HG02610 (cell line): ENCODE data around the gene PLEKHH1.

Experiments used
- ATAC-seq: cut with Tn5 transposase; IDR thresholded peaks from one replicate; pipeline ENCODE4 v1.9.1; 2021; ENCODE audit warnings: mild to moderate bottlenecking, moderate library complexity; ENCODE audit not compliant: unreplicated experiment

The PLEKHH1 gene

DNA sequence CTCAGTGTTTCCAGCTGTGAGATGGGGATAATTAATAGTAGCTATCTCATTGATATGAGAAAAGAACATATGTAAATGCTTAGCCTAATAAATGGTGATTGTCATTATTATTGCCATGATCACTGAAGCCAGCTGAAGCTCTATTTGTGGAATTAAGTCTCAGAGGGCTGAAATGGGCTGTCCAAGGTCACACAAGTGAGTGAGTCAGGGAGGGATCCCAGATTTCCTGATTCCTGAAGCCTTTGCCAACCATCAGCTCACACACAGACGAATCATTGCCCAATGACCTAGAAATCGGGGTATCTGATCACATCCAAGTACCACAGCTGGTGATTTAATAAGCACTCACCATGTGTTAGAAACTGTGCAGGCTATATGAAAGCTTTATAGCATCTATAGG, 23.0 kb upstream of the PLEKHH1 start:
- no peak for ATAC-seq

DNA sequence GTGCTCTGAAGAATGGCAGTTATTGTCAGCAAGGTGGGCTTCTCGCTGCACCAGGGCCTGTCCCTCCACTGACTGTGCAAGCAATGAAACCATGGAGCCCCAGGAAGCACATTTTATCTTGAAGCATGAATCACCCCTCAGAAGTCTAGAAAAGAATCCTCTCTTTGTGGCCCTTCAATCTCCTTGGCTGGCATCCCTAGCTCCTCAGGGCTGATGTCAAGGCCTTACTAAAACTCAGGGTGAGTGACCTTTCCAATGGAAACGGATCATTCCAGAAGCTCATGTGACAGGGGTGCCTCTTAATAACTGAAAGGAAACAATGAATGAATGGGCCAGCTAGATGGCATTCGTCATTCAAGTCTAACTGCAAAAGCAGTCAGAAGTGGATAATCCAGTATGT, 22.3 kb upstream of the PLEKHH1 start:
- no peak for ATAC-seq

DNA sequence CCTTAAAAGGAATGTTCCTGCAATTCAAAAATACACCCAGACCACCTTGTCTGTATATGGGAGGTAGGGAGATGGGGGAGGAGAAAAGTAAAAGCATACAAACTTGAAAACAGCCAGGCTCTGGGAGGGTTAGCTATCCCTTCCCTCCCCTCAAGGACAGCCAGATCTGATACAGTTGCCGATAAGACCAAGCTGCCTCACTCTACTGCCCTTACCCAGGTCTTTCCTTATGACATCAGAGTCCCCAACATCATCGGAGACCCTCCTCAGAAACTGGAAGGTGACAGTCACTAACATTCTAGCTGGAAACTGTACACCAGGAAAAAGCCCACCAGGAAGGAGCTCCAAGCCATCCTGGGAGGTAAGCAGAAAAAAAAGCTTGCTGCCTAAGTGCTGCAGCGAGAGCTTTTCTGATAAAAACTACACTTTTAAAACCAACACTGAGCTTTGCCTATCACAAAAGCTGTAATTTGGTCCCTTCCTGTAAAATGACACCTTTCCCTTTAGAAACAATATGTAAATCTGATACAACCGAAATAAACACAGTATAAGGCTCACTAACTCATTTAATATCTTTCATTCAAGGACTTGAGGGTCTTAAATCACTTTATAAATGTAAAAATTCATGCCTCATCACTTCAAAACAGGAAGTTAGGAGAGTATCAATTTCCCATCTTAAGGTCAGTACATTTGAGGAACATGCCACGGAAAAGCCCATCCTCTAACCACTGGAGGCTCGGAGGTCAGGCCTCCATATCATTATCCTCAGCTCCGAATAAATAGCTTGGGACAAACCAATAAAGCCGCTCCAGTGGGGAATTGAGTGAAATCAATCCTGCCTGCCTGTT, 20.4 kb upstream of the PLEKHH1 start:
- no peak for ATAC-seq

DNA sequence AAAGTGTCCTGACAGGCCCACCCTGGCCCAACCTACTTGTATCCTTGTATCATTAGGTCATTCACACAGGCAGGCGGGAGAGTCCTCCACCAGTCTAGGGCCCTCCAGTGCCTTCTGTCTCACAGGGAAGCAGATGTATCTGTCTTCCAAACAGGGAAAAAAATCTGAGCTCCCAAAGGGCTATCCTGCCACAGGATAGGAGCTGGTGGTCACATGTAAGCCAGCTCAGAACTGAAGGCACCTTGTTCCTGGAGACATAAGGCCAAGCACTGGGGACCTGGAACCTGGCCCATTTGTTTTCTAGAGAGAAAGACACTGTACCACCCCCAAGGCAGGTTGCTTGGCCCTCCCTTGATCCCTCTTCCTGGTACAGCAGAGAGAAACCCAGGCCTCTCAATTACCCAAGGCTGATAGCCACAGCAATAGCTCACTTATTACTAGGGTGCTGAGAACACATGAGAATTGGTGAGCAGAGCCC, 19.4 kb upstream of the PLEKHH1 start:
- ATAC-seq, result no peak

DNA sequence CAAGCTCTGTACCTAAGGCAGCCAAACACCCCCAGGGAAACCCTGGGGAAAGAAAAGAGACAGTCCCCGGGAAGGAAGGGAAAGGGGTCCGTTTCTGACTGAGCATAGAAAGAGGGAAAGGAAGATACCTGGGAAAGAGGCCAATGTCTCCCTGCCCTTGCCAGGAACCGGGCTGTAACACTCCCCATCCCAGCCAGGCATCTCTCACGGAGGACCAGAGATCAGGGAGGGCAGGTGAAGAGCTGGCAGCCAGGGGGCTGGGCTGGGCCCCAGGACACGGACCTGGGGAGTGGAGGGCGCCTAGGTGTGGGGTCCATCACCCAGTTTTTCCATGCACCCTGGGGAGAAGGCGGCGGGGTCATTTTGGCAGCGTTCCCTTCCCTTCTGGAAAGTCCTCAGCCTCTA, 18.9 kb upstream of the PLEKHH1 start:
- ATAC-seq, result no peak

DNA sequence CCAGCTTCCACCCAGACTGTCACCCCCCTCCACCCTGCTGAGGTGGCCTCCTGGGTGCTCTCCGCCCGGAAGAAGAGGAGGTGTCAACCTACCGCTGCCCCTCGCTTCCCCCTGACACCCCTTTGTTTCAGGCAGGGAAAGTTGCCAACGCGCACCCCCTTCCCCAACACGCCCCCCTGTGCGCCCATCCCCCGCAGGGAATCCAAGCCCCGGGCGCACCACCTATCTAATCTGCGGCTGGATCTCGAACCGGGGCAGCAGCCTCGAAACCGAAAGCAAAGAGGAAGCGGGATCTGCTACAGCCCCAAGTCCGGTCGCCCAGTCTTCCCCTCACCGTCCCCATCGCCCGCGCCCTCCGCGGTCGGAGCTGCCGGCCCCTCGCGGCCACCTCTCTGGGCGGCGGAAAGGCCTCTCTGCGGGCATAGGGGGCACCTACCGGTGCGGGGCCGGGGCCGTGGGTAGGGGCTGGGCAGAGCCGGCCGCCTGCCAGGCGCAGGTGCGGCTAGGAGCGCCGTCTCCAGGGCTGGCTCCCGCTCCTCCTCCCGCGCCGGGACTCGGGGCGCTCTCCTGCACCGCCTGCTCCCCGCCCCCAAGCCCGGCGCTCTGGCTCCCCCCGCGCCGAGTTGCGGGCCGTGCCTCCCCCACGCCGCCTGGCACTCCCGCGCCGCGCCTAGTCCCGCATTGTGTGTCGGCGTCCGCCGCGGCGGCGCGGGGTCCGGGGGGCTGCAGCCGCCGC, 18.3 kb upstream of the PLEKHH1 start:
- ATAC-seq, result peak; percentile 41

DNA sequence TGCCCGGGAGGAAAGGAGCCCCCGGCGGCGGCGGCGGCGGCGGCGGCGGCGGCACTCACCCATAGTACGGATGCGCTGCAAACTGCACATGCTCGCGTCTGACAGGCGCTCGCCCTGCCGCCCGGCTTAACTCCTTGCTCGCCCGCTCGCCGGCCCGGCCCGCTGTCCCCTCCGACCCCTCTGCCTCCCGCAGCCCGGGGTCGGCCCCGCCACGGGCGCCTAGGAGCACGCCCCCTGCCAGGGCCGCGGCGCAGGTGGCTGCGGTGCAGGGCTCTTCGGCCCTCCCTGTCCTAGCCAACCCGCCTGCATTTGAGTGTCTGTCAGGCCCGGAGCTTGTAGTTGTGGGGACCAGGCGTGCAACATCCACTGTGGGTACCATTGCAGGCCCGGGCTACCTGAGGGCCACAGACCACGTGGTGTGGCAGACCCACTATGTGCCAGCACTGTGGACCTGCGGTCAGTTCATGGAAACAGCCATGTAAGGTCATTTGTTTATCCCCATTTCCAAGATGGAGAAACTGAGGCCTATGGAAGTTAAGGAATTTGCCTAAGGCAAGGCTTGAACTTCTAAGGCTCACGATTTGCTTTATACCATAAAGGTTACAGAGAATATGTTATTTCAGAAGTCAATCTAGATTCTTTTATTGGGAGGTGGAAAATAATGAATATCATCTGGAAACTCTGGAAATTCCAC, 17.6 kb upstream of the PLEKHH1 start:
- peak; percentile 55 for ATAC-seq

DNA sequence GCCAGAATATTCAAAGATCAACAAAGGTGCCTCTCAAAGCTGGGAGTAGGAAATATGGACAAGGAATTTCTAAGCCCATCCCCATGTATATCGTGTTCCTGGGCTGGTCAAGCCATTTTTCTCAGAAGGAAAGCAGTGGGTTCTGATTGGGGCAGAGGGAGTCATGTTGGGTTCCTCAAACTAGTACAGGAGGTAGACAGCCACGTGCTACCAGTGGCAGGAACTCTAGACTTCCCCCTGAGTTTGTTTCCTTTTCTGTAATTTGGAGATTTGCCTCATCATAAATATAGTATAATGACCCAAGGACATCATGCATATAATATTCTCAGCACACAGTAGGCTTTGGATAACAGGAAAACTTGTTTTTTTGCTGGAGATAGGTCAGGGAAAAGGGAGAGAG, 16.4 kb upstream of the PLEKHH1 start:
- ATAC-seq, result no peak

DNA sequence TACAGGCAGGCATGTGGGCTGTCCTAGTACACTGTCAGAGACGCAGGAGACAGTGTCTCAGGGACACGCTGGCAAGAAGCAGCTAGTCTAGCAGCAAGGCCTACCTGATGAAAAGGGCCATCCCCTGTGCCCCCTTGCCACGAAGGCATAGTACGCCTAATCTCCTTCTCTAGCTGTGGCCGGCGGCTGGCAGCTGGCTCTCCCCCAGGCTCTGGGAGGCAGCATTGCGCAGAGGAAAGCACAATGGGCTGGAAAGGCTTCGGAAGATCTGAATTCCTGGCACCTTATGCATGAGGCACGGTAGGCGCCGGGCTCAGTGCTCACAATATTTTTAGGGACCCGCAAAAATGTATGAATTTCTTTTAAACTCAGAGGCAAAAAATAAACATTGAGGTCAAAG, 16.0 kb upstream of the PLEKHH1 start:
- ATAC-seq, result no peak

DNA sequence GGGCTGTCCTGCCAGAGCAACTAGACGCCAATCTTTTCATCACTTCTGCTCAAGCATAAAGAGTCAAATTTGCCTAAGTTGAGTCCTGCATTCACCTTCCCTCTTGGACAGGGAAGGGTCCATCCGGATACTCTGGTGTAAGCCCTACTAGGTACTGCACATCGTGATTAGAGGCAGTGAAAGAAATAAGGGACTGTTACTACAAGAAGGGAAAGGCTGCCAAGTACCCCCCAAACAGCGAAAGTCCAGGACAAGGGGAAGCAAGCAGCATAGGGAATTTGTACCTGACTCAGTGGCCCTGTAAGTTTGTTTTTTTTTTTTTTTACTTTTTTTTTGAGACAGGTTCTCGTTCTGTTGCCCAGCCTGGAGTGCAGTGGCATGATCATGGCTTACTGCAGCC, 13.7 kb upstream of the PLEKHH1 start:
- no peak for ATAC-seq

DNA sequence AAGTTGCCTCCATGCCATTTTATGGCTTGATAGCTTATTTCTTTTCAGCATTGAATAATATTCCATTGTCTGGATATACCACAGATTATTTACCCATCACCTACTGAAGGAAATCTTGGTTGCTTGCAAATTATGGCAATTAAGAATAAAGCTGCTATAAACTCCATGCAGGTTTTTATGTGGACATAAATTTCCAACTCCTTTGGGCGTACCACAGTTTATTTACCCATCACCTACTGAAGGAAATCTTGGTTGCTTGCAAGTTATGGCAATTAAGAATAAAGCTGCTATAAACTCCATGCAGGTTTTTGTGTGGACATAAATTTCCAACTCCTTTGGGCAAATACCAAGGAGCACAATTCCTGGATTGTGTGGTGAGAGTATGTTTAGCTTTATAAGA, 12.6 kb upstream of the PLEKHH1 start:
- ATAC-seq, result no peak

DNA sequence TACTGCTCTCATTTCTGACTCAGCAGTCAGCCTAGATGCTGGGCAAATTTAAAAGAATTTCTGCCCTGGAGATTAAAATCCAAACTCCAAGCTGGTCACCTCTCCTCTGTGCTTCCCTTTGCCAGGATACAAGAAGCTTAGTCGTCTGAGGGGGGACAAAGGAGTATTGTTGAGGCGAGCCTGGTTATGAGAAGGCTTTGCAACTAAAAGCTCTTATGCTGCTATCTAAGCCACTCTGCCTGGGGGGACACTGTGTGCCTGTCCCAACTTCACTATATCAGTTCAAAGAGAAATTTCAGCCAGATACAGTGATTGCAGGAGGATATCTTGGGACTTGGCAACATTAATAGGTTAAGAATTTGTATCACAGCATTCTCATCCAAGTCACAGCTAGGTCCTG, 10.8 kb upstream of the PLEKHH1 start:
- ATAC-seq, result no peak

DNA sequence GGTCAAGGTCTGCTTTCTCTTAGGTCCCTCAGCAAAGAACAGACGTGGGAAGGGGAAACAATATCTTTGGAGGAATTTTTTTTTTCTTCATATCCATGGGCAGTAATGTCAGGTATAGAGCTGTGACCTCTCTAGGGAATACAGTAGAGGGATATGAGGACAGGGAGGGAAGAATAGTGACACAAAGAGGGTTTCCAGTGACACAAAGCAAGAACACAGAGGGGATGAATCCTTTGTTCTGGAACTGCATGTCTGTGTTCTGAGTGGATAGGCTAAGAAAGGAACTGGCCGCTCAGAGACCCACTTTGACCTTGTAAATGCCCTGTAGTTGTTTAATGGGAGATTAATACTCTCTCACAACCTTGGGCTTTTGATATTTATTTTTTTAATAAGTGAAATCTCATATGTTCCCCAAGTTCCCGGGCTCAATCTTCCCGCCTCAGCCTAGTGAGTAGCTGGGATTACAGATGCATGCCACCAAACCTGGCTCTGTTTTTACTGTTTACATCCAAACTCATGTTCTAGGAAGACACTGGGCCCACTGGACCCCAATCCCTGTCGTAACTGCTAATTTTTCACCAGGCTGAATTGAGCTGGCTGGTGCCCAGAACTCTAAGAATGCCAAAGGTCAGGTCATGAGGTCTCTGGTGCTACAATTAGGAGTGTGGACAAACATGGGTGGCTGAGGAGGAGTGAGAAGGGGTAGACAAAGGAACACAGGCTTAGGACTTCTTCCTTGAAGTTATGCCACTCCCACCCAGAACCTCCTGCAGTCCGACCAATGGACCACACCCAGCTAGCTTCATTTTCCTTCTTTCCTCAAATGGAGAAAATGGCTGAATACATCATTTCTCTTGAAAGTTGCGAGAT, 9.1 kb upstream of the PLEKHH1 start:
- no peak for ATAC-seq

DNA sequence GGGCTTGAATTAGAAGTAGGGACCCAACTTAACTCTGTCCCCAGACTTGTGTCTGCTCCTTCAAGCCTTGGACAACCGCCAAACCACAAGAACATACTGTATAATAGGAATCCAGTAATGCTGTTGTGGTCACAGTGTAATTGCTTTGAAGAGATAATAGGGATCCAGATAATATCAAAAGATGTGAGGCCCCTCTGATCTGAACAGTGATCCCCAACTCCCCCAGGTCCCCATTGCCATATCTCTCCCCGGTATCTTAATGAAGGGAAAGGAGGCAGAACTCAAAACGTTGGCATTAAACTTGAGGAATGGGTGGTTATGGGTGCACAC, 8.5 kb upstream of the PLEKHH1 start:
- no peak for ATAC-seq

DNA sequence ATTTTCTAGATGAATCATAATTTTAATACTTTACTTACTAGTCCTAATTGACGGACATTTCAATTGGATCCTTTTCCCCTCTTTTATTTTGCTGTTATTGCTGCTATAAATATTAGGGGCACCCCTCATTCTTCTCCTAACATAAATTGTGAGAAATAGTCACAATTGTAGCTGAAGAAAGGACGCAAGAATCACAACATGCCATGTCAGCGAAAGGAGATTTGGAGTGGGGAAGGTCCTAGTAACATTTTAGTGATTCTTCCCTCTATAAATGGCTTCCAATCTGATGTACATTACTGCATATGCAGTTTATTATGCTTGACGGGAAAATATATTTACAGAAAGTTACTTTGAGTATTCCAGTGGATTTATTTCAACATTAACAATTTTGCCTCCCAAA, 7.7 kb upstream of the PLEKHH1 start:
- no peak for ATAC-seq

DNA sequence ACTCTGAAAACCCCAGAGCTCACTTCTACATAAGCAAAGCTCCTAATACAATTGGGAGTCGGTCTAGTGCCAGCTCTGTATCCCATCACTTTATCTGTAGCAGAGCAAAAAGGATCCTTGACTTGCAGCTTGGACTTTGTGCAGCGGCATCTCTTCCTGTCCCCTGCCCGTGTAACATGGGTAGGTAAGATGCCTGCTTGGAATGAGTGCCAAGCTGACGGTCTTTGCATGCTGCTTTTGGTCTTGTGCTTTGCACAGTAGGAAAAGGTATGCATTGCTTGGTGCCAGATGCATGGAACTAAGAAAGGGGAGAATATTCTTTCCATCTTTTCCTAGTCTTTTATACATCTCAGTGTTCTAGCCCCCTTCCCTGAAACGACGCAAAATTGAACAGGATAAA, 6.9 kb upstream of the PLEKHH1 start:
- no peak for ATAC-seq

DNA sequence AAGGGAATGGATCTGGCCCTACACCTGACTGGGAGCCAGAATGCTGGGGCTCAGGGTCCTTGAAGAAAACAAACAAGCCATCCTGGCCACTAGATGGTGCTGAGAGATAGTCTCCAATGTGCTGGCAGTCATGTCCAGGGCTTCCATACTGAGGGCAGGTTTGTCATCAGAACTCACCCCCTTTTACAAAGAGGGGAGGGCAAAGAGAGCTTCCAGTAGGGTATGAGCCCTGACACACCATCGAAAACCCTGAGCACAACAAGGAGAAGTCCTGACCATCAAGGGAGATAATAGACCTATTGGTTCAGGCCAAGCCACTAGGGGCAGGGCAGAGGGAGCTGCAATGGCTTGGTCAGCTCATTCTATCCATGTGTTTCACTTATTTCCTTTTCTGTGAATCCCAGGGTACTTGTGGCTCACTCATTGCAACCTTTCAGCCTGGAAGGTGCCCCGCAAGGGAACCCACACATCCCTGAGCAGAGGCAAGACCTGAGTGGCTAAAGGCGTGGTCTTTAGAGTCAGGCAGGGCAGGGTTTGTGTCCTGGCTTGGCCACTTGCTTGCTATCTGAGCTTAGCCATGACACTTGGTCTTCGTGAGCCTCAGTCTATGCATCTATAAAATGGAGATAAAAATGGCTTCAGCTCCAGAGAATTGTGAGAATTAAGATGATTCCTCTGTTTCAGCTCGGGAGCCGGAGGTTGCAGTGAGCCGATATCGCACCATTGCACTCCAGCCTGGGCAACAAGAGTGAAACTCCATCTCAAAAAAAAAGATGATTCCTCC, 6.2 kb upstream of the PLEKHH1 start:
- ATAC-seq, result peak; percentile 39

DNA sequence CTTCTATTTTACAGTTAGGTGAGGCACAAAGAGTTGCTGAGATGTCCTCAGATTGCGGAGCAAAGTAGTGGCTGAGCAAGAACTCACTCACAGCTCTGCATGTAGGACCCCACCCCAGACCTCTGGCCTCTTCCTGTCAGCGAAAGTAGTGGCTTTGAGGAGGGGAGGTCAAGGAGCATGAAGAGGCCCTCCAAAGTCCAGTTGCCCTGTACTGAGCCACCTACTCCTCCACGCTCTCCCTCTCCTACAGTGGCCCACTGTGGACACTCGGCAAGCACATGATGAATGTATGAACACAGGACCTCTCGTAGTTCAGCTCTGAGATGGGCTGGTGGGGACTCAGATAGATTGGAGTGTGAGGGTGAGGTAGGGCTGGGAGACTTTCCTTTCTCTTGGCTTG, 5.3 kb upstream of the PLEKHH1 start:
- no peak for ATAC-seq

DNA sequence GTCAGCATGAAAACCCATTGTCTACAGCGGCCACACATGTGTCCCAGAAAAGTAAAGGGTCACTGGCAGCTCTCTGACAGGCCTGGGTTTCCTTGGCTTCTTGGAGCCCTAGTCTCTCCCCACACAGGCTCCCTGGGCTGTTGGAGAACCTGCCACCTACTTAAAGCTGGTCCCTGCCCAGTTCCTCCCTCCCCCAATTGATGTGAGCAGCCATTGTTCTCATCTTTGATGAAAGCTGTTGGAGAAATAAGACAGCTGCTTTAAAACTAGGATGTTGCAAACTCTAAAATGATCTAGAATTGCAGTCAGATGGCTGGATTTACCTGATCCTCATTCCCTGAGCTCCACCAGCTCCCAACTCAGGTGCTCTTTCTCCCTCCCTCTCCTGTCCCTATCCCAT, 4.8 kb upstream of the PLEKHH1 start:
- ATAC-seq, result no peak
